ENCODE data around the gene DTD1.

DNA sequence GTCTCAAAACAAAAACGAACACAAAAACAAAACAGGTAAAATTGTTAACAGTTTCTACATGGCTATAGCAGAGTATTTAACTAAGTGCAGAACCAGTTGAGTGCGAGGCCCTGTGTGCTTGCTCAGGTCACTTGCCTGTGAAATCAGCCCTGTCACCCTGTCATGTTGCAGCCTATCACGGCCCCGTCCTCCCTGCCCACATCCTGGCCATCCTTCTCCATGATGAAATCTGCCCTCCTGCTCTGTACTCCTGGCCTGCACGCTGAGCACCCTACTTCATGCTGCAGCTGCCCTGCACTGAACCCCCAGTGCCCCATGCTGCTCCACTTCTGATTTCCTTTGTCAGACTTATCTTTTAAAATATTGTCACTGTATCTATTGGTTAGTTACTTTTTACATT lies 62.4 kb downstream of the DTD1 start:
- TF ChIP-seq, protein P1, sequence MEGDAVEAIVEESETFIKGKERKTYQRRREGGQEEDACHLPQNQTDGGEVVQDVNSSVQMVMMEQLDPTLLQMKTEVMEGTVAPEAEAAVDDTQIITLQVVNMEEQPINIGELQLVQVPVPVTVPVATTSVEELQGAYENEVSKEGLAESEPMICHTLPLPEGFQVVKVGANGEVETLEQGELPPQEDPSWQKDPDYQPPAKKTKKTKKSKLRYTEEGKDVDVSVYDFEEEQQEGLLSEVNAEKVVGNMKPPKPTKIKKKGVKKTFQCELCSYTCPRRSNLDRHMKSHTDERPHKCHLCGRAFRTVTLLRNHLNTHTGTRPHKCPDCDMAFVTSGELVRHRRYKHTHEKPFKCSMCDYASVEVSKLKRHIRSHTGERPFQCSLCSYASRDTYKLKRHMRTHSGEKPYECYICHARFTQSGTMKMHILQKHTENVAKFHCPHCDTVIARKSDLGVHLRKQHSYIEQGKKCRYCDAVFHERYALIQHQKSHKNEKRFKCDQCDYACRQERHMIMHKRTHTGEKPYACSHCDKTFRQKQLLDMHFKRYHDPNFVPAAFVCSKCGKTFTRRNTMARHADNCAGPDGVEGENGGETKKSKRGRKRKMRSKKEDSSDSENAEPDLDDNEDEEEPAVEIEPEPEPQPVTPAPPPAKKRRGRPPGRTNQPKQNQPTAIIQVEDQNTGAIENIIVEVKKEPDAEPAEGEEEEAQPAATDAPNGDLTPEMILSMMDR (IDR thresholded peaks at IDR 0.05), result no peak
- TF ChIP-seq POLR2A (IDR thresholded peaks at IDR 0.05), result no peak
